ENCODE measurements around the gene SELENOM. TPM values are rescaled to one million over a fixed set of nuclear protein-coding genes. Genes with fewer than 3 reads are reported as not detected.

Gene SELENOM
- 55.2 to 75.8 TPM (median 69.0 TPM) in 5 replicates for total RNA-seq (2022; extraction: Qiagen RNA extraction)

GRCh38 chr22:31107178-31107893 lies at the start of gene SELENOM:
Gene SELENOM (minus strand): TSS chr22:31107568. CDS start chr22:31107505, 63 bp downstream.

GRCh38 chr22:31139866-31140716 lies 32.7 kb upstream of the SELENOM start, which contains the start of gene PLA2G3:
Gene PLA2G3 (minus strand): TSS chr22:31140508. CDS start chr22:31140354, 154 bp downstream.

GRCh38 chr22:31122532-31123291 lies 15.3 kb upstream of the SELENOM start, which contains the start of gene INPP5J:
Gene INPP5J (plus strand): TSS chr22:31122966. CDS start chr22:31123015, 49 bp downstream.

GRCh38 chr22:31080848-31081649 lies 26.3 kb downstream of the SELENOM start, which contains the start of gene SMTN:
Gene SMTN (plus strand): TSS chr22:31081318. CDS start chr22:31083259, 1,941 bp downstream.

Other genes with a start within 250 kb of the SELENOM start
- gene MORC2, start 138.8 kb downstream of the SELENOM start, total RNA-seq (2022; extraction: Qiagen RNA extraction): 11.8 to 13.8 TPM (median 13.2 TPM) in 5 replicates
- 25.1 to 29.3 TPM (median 26.6 TPM) in 5 replicates for gene TUG1, start 138.3 kb downstream of the SELENOM start, total RNA-seq (2022; extraction: Qiagen RNA extraction)
- 23.2 to 32.1 TPM (median 26.6 TPM) in 5 replicates for gene SMTN, start 26.2 kb downstream of the SELENOM start, total RNA-seq (2022; extraction: Qiagen RNA extraction)
- gene INPP5J, start 15.4 kb upstream of the SELENOM start, total RNA-seq (2022; extraction: Qiagen RNA extraction): 0.44 to 0.56 TPM (median 0.54 TPM) in 5 replicates
- not detected in 5 replicates for gene PLA2G3, start 32.9 kb upstream of the SELENOM start, total RNA-seq (2022; extraction: Qiagen RNA extraction)
- gene RNF185, start 52.6 kb upstream of the SELENOM start, total RNA-seq (2022; extraction: Qiagen RNA extraction): 22.7 to 25.9 TPM (median 25.3 TPM) in 5 replicates
- 7.4 to 9.0 TPM (median 7.7 TPM) in 5 replicates for gene LIMK2, start 104.7 kb upstream of the SELENOM start, total RNA-seq (2022; extraction: Qiagen RNA extraction)
- gene PIK3IP1, start 184.9 kb upstream of the SELENOM start, total RNA-seq (2022; extraction: Qiagen RNA extraction): 0.73 to 1.2 TPM (median 0.78 TPM) in 5 replicates
- 17.2 to 21.8 TPM (median 21.5 TPM) in 5 replicates for gene PATZ1, start 238.8 kb upstream of the SELENOM start, total RNA-seq (2022; extraction: Qiagen RNA extraction)